ENCODE data around the gene EMILIN3.

The EMILIN3 gene, protein sequence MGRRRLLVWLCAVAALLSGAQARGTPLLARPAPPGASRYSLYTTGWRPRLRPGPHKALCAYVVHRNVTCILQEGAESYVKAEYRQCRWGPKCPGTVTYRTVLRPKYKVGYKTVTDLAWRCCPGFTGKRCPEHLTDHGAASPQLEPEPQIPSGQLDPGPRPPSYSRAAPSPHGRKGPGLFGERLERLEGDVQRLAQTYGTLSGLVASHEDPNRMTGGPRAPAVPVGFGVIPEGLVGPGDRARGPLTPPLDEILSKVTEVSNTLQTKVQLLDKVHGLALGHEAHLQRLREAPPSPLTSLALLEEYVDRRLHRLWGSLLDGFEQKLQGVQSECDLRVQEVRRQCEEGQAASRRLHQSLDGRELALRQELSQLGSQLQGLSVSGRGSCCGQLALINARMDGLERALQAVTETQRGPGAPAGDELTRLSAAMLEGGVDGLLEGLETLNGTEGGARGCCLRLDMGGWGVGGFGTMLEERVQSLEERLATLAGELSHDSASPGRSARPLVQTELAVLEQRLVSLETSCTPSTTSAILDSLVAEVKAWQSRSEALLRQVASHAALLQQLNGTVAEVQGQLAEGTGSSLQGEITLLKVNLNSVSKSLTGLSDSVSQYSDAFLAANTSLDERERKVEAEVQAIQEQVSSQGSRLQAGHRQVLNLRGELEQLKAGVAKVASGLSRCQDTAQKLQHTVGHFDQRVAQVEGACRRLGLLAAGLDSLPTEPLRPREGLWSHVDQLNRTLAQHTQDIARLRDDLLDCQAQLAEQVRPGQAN

DNA sequence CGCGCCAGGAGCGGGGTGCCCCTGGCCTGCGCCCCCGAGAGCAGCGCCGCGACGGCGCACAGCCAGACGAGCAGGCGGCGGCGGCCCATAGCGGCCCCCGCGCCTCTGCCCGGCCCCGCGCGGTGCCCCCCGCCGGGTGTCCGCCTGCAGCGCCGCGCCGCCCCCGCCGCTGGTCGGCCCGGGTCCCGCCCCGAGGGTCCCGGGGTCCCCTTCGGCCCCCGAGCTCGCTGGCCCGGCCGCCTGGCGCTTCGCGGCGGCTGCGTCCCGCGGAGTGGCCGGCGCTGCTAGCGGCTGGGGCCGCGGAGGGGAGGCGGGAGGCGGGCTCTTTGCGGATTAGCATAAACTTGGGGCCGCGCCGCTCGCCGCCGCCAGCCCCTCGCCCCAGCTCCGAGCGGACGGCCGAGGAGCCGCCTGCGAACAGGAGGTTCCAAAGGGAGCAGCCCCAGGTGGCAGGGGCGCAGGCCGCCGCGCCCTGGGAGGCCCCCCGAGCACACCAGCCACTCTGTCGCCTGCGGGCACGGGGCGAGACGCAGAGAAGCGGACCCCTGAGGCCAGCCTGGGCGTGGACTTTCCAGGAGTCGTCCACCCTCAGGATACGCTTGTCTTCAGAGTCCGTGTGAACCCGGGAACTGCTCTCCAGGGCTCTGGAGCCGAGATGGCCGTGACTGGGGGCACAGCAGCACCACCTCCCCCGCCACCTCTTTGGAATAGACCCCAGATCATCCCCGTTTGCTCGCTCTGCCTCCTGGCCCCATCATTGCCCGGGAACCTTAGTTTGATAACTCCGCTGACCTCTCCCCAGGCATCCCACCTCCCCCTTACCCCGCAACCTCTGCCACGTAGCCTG is at the start of gene EMILIN3:
EMILIN3 (minus strand) TSS at position 273 of the 847 bp plus-strand sequence; CDS start at position 89, 184 bp downstream.
- no peak for DNase-seq

DNA sequence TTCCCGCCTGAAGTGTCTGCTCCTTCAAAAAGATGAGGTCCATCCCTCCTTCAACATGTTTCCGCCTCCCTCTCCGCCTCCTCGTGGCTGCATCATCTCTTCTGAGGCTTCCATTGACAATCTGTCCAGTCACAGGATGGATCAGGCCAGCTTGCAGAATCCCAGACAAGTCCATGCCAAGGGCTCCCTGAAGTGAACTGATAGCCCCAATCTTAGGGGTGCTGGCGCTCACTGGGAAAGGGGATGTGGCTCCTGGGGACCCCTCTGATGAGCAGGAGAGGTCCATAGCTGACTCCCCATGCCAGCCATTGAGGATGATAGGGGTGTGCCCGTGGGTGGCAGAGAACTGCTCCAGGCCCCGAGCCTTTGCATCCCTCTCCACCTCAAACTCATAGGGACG is 48.6 kb upstream of the EMILIN3 start:
- DNase-seq: no peak

DNA sequence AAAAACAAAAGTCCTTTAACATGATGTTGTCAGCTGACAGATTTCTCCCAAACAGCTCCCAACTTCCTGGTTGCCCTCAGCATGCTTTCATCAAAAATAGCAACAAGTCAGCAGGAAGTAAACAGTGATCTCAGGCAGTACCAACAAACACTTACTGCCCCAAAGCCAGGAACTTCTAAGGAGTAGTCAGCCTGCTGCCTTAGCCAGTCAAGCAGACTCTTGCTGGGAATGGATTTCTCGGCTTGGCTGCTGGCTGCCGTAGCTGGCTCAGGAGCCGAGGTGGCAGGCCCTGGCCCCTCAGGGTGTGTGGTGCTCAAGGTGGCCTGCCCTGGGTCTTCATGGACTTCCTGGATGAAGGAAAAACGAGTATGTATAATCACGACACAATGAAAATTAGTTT is 46.6 kb upstream of the EMILIN3 start:
- no peak for DNase-seq

DNA sequence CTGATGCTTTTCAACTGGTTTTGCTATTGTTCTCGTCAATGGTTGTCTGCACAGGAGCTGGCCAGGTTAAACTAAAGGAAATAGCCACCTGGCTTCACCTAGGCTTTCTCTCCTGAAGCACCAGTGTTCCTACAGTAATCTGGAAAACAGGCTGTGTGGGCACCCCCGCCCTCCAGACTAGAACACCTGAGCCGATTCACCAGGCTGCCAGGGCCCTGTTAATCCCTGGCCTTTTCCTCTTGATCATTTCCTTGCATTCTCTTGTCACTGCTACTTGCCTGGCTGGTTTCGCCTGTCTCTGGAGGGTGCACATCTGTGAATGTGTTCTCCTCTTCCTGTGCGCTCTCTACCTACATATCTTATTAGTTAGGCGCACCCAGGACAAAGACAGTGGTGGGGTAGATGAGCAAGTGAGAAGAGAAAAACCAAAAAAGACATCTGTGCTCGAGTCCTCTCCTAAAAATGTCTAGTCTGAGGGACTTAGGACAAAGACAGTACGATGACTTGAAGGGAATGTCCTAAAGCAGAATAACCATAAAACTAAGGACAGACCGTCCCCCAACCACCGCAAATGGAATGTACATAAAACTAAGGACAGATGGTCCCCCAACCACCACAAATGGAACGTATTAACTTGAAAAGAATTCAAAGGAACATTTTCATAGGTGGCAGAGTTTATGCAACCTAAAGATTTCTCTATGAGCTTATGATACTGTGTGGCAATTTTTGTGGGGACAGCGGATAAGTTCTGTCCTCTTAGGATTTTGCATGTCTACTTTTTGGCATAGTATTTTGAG is 45.9 kb upstream of the EMILIN3 start:
- no peak for DNase-seq

DNA sequence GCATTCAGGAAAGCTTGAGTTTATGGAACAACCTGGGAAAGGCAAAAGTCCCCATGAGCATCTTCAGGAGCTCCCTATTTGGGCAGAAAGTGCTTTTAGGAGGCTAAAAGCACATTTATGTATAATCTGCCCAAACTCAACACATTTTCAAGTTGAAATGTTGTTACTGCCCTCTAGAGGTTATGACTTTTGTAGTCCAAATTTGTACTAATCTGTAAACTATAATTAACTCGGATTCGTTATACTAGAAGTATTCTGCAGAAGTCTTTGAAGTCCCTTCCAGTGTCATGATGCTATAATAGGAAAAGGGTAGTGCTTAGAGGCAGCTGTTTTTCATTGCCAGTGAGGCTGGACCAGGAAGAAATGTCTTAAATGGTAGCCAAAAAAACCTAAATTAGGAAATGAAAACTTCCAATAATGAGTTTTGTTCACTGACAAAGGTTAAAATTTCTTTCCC is 44.8 kb upstream of the EMILIN3 start:
- no peak for DNase-seq

DNA sequence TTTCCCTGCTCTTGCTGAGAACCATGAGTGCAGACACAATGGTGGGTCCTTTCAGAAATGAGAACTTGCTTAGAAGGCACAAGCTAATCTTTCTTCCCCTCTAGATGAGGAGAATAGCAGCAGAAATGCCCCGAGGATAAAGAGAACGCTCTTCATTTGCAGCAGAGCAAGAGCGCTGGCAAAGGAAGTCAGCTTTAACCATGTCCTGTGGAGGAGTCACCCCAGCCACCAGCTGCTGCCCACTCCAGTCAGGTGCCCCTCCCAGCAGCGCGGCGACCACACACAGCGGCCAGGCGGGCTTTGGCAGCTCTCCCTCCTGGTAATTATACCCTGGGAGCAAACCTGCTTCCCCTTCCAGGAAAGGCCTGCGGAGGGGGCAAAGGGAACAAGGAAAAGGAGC is 42.4 kb upstream of the EMILIN3 start:
- DNase-seq: no peak

DNA sequence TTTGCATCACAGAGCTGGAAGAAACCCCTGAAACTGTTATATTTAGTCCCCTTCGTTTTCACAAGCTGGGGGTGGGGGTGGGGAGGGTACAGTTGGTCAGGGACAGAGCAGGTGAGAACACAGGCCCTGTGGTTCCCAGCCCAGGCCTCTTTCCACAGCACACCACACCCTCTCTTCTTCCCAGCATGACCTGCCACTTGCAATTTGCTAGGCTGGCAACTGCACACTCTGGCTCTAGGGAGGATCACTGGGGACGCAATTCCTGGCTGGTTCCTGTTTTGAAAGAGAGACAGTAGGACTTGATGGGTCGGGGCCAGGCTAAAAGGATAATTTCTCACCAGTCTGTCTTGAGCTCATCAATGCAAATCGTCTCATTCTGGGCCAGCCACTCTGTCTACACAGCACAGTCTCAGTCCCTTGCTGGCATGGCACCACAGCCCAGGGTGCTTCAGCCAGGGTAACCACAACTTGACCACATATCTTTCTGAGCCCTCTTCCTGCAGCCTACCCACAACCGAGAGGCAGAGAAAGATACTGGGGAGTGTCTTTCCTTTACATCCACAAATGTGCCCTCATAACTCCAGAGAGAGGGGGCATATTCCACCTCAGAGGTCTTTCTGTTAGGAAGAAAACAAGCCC is 41.7 kb upstream of the EMILIN3 start:
- DNase-seq: no peak

DNA sequence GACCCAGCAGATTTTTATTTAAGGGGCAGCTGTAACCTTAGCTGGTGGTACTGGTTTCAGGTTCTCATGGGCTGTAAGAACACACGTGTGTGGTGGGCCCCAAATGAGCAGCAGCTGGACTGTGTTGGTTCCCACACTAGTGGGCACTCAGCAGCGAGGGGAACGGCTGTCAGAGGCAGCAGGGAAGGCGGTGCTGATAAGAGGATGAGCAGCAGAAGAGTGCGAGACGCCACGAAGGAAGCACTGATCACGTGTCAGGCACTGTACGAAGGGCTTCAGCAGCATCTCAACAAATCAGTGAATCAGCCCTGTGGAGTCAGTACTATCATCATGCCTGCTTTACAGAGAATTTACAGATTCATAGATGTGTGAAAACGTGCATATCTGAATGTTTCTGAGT is 41.0 kb upstream of the EMILIN3 start:
- no peak for DNase-seq

DNA sequence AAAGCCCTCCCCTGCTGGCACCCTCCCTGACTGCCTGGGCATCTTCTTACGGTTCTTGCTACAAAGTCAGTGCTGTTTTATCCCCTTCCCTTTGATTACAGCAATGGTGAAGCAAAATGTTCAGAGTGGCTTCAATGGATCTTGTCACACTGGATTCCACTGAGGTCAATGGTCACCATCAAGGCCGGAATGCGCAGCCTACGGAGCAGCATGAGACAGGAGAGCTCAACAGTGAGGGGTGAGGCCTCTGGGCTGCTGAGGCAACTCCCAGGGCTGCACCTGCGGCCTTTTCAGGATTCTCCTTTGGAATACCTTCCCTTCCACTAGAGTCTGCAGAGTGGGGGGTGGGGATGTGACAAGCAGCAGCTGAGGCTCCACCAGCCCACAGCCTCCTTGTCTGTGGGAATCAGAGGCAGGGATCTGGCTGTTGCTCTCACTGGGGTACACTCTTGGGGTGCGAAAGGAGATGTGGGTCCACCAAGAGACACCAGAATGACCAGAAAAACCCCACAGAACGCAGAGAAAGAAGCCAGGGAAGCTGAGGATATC is 40.4 kb upstream of the EMILIN3 start:
- DNase-seq: no peak

DNA sequence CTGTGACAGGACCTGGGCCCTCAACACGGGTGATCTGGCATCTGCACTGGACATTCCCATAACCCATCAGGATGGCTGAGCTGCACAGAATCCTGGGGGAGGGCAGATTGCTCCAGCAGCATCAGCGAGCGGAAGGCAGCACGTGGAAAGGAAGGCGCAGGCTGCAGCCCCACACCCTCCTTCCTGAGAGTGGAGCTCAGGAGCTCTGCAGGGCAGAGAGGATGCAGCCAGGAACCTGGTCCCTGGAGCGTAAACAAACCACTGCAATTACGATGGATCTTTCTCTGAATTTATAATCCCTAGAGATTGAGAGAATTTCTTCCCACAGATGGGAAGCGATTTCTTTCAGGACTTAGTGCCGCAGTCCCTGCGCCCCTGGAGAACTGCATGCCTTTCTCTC is 39.7 kb upstream of the EMILIN3 start:
- DNase-seq: no peak

DNA sequence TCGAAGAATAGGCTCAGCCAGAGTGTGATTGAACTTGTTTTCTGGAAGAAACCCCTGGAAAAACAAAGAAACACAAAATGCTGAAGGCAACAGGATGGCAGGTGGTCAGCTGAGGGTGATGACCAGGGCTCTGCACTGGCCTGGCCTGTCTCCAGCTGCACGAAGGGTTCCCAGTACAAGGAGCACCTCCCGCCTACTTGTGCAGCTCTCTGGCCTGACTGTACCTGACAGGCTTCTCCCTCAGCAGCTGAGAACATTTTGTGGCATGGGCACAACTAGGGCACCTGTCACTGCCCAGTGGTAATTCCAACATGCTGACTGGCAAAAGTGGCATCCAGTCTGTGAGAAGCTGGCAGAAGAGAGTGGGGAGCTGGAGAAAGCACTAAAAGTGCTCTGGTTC is 38.8 kb upstream of the EMILIN3 start:
- no peak for DNase-seq

DNA sequence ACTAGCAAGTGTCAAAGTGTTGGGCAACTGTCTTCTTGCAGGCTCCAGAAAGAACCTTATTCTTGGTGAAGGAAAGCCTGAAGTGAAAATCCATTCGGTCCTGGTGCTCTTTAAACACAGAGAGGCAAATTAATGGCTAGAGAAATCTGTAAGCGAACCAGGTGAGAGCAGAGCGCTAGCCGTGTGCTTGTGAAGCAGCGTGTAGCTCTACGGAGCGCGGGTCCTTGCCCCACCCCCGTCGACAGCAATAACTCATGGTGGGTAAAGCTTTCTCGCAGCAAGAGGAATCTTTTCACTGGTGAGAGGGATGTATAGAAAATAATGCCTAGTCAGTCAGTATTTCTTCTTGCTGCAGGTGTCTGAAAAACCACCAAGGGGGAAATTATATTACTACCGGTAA is 37.0 kb upstream of the EMILIN3 start:
- DNase-seq: no peak

DNA sequence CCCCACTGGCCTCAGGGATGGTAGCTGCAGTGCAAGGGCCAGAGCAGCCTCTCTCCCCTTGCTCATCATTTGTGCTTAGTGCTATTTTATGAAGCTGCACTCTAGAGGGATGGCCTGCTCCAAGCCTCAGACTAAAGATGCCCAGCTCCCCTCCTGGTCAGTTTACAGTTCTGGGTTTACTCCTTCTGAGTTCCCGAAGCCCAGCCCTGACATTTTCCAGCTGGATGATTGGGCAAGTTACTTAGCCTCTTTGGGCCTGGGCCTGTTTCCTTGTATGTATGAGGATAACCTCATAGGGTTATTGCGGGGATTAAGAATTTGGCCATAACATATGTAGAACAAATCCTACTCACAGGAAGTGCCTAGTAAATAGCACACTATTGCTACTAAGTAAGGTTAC is 31.8 kb upstream of the EMILIN3 start:
- DNase-seq: no peak

DNA sequence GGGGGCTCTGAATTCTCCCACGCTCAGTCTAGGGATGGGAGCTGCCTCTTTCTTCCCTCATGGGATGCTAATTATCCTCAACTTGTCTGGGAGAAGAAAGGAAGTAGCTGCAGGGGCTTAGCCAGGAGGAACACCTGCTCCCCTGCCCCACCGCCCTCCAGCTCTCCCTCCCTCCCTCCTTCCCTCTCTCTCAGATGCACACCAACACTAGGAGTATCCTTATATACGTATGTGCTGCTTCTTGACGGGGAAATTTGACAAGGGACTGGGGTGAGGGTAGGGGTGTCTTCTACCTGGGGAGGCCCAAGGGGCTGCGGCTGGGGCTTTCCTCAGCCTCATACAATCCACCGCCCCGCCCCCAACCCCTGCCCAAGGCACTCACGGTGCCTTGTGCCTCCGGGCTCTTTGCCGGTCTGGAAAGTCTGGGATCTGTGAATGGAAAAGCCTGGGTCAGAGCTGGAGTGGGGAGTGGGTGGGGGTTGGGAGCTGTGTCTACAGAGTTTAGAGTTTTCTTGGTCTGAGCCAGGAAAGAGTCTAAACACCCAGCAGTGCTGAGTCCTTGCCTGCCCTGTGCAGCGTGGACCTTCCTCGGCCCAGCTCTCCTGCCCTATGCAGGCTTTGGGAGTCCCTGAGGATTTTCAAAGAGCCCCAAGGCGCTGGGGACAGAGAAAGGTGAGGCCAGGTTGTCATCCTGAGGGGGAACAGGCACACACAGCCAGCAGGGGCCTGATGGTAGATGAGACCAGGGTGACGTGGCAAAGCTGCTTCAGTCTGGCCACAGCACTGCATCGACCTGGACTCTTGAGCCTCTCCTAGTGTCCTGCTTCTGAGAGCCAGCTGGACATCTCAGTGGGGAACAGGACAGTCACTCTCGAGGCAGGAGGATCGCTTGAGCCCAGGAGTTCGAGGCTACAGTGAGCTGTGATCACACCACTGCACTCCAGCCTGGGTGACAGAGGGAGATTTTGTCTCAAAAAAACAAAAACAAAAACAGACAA is 29.3 kb upstream of the EMILIN3 start:
- no peak for DNase-seq

DNA sequence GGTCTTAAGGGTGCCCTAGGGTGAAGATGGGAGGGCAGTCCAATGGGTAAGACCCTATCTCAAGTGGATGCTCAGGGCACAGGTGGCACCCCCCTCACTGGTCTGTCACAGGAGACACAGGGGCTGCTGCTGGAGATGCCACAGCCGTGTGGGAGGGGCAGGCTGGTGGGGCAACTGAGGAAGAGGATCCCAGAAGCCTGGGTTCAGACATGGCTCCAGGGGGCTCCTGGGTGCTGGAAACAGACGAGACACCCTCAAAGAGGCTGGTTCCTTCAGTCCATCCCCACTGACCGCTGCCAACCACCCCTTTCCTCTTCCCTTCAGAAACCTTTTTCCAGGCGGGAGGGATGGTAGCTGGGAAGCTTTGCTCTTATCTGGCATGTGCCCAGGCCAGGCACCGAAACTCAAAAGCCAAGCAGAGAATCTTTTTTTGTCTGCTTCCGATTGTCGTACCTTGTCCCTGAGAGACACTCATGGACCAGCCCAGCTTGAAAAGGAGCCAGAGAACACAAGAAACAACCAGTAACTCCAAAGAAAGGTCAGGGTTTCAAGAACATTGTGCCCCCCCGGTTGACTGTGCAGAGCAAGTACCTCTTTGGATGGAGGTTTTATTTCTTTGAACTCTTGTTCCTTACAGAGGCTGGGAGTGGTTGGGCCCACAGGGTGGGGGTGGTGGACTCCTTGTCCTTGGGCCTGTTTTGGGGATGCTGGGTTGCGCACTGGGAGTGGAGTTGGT is 28.5 kb upstream of the EMILIN3 start:
- DNase-seq: no peak

DNA sequence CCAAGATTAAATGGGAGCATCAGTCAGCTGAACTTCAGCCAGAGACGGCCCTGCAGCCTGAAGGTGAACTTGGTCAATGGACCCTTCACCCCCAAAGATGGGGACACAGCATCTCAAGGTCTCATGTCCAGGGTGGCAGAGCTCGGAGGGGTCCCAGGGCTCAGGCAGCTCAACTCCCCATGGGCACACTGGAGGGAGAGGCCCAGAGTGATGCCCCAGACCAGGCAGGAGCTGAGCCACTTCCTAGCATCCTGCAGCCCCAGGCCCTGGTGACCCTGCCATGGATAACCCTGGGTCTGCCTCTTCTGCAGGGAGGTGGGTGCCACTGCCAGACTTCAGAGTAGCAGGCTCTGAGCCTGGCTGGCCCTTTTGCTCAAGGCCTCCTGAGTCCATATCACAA is 27.5 kb upstream of the EMILIN3 start:
- no peak for DNase-seq

DNA sequence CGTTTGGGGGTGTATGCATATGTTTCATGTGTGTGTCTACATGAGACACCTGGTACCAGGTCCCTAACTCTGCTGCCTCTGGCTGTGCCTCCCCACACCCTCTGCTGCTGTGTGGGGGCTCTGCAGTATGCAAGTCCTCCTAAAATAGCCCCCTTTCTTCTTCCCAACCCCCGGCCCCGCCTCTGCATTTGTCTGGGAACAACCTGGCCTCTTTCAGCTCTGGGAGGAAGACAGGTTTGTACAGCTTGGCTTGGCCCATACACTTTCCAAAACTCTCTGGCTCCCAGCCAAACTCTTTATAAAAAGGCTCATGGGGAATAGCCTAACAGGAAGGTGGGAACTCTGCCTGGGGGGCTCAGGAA is 27.1 kb upstream of the EMILIN3 start:
- no peak for DNase-seq

DNA sequence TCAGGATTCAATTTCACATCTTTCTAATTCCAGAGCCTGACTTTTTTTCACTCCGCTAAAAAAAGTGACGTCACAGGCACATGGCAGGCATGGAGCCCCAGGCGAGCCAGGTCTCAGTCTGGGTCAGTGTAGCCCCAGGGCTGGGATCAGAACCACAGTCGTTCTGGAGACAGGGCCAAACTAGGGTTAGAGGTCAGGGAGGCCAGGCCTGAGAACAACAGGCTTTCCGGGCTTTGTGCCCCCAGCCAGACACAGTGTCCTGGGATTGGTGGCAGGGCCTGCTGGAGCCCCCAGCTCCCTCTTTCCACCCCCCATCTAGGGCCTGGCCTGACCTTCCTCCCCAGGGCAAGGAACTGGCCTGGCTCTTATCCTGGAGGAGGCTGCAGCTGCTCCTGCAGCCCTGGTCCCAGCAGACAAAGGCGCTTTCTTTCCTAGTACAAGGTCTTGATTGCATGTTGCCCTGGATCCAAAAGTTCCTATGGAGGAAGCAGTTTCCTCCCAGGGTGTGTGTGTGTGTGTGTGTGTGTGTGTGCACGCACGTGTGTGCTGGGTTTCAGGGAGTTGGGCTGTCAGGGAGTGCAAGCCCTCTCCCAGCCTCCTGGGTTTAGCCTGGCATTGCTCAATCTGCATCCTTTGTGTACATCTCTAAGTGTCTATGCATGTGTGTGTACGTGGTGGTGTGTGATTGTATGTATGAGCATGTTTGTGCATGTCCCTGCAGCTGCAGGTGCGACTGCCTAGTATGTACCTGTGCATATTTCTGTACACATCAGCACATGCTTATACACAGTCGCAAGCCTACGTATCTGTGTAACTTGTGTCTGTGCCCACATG is 26.5 kb upstream of the EMILIN3 start:
- DNase-seq: no peak

DNA sequence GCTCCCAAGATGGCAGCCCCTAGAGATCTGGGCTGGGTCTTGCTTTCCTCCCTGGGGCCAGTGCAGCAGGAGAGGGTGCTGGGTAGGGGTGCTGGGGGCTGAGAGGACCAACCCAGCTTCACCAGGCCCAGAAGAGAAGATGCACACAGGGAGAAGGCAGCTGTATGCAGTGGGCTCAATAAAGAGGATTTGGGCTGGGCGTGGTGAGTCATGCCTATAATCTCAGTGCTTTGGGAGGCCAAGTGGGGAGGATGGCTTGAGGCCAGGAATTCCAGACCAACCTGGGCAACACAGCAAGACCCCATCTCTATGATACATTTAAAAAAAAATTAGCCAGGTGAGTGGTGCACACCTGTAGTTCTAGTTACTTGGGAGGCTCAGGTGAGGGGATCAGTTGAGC is 25.7 kb upstream of the EMILIN3 start:
- no peak for DNase-seq

Measured in NCI-H1694 (cell line).